Superior temporal gyrus (tissue), 1 donor: ENCODE measurements around the gene PIAS4.

Source experiments
- DNase-seq: peaks from one replicate; pipeline ENCODE4 v3.0.0-alpha.2; 2016; ENCODE audit errors: extremely low spot score

The PIAS4 gene

GRCh38 chr19:4077800-4078684, 70.5 kb downstream of the PIAS4 start:
- DNase-seq, result no peak

GRCh38 chr19:4080473-4080872, 72.9 kb downstream of the PIAS4 start:
- no peak for DNase-seq

- no peak for DNase-seq
These were observed 74.0 kb downstream of the PIAS4 start for GRCh38 chr19:4081441-4082129.

- no peak for DNase-seq
These were observed 74.6 kb downstream of the PIAS4 start for GRCh38 chr19:4082172-4082571.

GRCh38 chr19:4083677-4084546, 76.4 kb downstream of the PIAS4 start:
- no peak for DNase-seq

- no peak for DNase-seq
These were observed 77.0 kb downstream of the PIAS4 start for GRCh38 chr19:4084547-4084877.

GRCh38 chr19:4086411-4086867, 78.9 kb downstream of the PIAS4 start:
- no peak for DNase-seq

- DNase-seq, result no peak
These were observed 80.5 kb downstream of the PIAS4 start for GRCh38 chr19:4087787-4088679.

GRCh38 chr19:4088975-4089374, 81.4 kb downstream of the PIAS4 start:
- no peak for DNase-seq
